Posterior vena cava (tissue), 2 donors: ENCODE results near the gene LYSMD3. TPM values are rescaled to one million over a fixed set of nuclear protein-coding genes. Genes with fewer than 3 reads are reported as not detected.

Experiments
- DNase-seq: peaks from one replicate; pipeline ENCODE4 v3.0.0-alpha.2; 2020; ENCODE audit warnings: low spot score
- intact Hi-C, 2 donors: fragments of 100-400 bp; cut with DNase I; formaldehyde crosslinking; loops; one replicate each; pipeline versions ENCODE4 v1.14.1 to v1.14.2; 2022 to 2023
- total RNA-seq, 2 donors: library from RNA; stranded (reverse); fragmentation: NEBNext Ultra II Directional; extraction: Animal tissue kit (Norgen Biotek cat#: 25700); gene quantifications; one replicate each; pipeline ENCODE4 v1.2.1, GENCODE V29; 2021
- donor health status: DM: yes; HTN: yes; CAD: no.
- donor health status: DM: yes; HTN: yes; CAD: no.

LYSMD3 gene
- total RNA-seq, 2 donors from 2014 or later, result 20.7 to 31.1 TPM

DNA sequence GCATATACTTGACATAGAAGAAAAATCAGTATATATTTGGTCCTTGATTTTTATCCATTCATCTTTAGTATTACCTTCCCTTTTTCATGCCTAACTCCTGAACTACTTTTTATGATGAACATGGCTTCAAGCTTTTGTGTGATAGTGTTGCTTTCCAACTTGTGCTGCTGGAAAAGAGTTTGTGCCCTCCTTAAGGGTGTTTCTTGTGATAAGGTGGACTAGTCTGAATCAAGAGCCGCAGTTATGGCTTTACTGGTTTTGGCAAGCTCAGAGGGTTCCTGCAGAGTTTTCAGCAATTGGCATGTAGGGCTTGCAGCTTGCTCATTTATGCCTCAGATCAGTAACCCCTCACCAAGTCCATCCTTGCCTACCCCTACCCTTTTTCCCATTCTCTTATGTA, 34.2 kb downstream of the LYSMD3 start:
- DNase-seq, result no peak
- intact Hi-C loops, result no loop called here

DNA sequence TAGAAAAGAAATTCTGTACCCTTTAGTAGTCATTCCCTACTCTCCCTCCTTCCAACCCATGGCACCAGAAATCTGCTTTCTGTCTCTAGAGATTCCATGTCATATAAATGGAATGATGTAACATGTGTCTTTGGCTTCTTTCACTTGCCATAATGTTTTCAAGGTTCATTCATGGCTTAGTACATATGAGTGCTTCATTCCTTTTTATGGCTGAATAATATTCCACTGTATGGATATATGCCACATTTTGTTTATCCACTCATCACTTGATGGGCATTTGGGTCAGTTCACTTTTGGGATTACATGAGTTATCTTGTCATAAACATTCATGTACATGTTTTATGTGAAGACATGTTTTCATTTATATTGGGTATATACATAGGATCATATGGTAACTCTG, 35.3 kb downstream of the LYSMD3 start:
- intact Hi-C loops, result no loop called here
- DNase-seq, result no peak

DNA sequence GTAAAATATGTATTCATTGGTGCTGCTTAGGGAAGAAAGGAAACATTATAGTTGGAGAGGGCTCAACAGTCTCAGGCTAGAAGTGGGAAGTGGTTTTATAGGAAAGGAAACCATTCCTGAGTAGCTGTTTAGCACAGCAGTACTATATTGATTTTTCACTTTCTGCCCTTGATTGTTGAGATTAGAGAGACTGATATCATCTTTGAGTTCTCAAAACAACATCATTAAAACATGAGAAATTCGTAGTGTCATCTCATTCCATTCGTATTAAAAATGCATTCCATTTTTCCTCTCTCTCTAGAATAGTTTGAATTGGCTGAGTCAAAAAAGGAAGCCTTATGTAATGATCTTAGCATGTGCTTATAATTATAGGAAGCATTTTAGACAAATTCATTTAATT, 40.6 kb downstream of the LYSMD3 start:
- intact Hi-C loops, result no loop called here
- DNase-seq, result no peak

DNA sequence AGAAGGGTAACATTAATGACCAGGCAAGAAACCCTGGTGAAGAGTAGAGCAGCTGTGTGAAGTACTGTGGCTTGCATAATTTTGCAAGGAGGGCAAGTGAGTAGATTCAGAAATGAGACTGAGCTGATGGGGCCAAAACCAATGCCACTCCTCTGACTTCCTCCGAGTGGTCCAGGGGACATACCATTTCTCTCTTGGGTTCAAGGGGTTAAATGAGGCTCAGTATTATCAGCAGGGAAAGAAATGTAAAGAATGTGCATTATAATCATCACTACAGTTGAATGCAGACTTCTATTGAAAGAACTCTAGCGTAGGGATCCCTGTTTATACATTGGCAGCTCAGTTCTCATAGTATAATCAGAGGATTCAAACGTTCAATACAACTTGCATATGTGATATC, 44.8 kb downstream of the LYSMD3 start:
- DNase-seq, result no peak
- intact Hi-C loops, result no loop called here

DNA sequence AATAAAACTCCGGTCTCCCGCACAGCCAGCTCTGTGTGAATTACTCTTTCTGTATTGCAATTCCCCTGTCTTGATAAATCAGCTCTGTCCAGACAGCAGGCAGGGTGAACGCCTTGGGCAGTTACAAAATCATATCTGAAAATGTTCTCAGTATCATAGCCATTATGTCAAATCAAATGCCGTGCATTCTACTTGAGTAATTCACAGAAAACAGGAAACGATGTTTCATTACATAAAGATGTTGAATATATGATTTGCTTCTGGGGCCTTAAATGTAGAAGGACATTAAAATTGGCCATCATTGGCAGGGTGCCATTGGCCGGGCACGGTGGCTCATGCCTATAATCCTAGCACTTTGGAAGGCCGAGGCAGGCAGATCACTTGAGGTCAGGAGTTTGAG, 46.2 kb downstream of the LYSMD3 start:
- no peak for DNase-seq
- intact Hi-C loops, result no loop called here

DNA sequence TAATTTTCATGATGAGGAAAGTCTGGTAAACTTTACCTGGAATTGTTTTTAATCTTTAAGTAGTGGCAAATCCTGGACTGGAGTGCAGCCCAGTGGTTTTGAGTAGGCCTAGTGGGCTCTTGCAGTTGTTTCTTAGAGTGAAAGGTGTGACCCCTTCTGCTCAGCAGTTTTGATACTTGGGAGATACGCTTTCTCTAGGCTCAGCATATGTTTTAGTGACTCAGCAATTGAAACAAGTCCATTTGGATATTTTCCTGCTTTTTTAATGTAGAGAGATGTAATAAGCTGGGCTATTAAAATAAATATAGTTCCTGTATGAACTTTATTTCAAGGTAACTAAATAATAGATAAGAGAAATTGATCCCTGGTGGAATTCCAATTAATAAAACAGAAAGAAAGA, 48.7 kb downstream of the LYSMD3 start:
- intact Hi-C loops, result no loop called here
- DNase-seq, result no peak

DNA sequence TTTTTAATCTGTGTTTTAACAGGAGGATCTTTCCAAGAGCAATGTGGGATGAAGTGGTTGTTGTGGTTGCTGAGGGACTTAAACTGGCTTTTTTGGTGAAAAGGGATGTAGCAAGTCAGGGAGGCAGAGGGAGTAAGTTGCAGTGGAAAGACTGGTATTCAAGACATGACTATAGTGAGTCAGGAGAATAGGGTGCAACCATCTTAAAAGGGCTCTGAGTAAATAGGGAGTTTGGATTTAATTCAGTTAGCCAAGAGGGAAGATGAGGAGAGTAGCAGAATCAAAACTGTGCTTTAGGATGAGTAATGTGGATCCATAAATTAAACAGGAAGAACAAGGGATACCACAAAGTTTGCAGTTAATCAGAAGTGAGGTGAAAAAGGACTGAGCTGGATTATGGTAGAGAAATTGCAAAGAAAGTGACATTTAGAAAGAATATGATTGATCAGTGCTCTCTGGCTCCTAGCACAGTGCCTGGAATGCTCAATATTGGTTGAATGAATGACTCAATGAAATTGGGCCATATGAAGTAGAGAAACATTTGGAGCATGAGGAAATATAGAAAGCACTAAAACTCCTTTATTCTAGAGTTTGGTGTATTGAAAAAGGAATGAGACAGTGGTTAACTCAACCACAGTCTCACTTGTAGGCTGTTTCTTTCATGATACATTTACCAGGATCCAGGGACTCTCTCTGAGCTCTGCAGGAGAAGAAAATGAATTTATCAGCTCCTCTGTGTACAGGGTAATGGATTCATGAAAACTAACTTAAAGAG, 49.6 kb downstream of the LYSMD3 start:
- intact Hi-C loops, result no loop called here

DNA sequence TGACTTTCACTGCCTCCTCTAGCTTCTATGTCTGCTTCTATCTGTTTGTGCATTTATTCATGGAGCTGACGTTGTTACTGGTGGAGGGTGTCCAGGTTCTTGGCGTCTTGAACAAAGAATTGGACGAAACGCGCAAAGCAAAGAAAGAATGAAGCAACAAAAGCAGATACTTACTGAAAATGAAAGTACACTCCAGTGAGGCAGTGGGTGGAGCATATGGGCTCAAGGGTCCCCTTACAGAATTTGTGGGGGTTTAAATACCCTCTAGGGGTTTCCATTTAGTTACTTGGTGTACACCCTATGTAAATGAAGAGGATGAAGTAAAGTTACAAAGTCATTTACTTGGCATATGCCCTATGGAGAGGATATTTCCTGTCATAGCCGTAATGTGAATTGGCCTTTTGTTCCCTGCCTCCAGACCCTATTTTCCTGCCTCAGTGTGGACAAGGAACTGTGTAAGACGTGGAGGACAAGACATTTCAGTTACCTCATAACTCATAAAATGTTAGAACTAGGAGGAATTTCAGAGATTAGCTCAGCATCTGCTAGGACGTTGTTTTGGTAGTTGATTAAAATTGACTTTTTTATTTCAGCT, 51.7 kb downstream of the LYSMD3 start:
- intact Hi-C loops, result no loop called here
- DNase-seq, result no peak

More for the DNA sequence above, 49.6 kb downstream of the LYSMD3 start:
- DNase-seq, result no peak

DNA sequence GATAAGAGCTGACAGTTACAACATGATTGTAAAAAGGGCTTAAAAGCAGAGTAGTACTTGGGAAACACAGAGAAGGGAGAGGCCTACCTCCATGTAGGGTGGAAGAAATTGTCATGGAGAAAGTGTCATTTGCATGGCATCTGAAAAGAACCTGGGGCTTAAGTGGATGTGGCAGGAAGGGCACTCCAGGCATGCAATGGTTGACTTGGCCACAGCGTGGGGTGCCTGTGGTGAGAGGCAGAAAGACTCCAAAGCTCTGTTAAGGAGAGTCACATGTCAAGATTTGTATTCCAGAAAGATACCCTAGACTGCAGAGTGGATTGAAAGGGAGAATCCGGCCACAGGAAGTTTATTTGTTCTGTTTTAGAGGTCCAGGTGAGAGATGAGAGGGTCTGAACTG, 52.3 kb downstream of the LYSMD3 start:
- no peak for DNase-seq
- intact Hi-C loops, result no loop called here

DNA sequence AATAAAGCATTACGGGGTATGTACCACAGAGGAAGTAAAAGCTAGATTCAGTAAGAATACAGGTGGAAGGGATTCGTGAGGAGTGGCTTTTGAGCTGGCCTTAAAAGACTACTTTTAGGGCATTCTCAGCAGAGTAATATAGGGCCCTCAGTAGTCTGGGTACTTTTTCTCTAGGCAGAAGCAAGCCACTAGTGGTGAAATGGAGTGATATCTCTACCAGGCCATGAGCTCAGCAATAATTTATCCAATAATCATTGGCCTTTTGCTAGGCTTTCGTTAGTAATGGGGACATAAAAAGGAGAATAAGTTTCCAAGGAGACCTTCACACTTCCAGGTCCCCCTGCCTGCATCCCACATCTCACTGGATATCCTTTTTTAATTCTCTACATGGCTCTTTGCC, 53.0 kb downstream of the LYSMD3 start:
- no peak for DNase-seq
- intact Hi-C loops, result no loop called here

DNA sequence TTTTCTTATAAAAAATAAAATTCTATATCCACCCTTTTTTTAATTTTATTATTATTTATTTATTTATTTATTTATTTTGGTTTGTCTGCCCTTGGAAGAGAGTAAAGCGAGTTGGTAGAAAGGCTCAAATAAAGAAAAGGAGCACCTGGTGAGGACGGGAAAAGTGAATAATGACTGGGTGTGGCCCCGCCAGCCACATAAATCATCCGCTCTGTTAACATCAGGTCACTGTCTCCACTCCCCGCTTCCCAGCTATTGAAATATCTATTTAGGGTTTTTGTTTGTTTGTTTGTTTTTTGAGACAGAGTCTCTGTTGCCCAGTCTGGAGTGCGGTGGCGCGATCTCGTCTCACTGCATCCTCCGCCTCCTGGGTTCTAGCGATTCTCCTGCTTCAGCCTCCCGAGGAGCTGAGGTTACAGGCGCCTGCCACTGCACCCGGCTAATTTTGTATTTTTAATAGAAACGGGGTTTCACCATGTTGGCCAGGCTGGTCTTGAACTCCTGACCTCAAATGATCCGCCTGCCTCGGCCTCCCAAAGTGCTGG, 53.9 kb downstream of the LYSMD3 start:
- intact Hi-C loops, result no loop called here

DNA sequence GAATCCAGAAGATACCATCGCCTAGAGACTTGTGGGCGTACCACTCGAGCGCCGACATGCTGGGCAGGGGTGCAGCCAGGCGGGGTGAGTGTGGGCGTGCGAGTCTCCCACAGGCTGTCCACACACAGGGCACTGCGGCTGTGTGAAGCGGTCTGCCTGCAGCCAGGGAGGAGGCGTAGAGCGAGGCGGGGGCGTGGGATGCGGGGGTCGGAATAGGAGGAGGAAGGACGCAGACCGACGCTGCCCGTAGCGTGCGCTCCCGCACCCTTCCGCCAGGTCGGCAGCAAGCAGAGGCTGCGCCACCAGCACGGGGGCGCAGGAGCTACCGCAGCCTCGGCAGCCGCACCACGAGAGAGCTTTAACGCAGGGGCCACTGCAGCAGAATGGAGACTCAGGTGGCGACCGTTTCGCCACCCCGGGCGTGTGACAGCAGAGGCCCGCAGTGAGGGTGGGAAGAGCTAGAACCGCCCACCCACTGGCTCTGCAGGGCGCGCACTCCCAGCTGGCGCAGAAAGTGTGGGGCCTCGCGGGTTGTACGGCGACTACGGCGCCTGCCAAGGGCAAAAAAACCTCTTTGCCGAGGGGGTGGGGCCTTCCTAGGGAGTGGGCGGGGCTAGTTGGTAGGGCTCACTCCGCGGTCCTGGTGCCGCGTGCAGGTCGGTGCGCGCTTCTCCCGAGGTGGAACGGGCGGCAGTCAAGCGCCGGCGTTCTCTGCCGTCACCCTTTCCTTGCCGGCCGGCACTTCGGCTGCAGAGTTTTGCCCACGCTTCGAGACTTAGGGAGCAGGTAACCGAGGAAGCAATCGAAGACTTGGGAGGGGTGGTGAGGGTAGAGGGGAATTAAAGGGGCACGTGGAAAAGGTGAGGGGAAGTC, 54.9 kb downstream of the LYSMD3 start, which contains the start of the genes MBLAC2 and POLR3G:
TSS of gene MBLAC2 (minus strand) at position 537 of the 873 bp plus-strand sequence. CDS start at position 58, 479 bp downstream.
TSS of gene POLR3G (plus strand) at position 630 of the 873 bp plus-strand sequence. CDS start 10,704 bp downstream, outside the sequence.
- intact Hi-C loops, result no loop called here
- DNase-seq, result peak; percentile 97

More for the DNA sequence above, 53.9 kb downstream of the LYSMD3 start:
- DNase-seq, result no peak

DNA sequence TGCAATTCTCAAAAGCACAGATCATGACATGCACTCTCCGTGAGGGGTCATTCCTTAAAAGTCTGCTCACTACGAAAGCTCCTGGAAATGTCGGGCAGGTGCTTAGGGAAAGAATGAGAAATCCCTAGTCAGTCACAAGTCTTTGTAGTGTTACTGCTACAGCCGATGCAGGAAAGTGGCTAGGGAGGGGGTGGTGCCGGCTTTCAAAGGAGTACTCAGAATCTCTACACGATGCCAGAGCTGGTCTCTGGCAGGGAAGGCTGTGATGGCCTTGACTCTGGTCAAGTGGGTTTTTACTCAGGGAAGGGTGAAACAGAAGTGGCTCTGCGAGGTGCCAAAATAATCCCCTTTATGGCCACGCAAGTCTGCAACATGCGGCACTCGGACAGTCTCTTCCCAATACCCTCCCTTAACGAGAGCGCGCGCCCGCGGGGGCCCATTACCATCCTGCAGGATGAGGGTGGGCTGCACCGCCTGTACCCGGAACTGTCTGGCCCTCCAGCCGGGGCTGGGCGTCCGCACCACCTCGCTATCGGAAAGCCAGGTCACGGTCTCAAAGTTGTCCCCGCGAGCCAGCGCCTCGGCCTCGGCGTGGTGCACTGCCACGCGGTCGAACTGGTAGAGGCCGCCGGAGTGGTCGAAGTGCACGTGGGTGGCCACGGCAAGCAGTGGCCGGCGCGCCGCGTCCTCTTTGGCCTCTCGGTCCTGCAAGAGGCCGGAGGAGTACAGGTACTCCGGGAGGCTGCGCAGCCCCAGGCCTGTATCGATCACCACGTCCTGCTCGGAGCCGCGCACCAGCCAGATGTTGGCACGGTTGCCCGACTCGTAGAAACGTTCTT, 55.8 kb downstream of the LYSMD3 start:
- intact Hi-C loops, result no loop called here
- DNase-seq, result peak; percentile 86

DNA sequence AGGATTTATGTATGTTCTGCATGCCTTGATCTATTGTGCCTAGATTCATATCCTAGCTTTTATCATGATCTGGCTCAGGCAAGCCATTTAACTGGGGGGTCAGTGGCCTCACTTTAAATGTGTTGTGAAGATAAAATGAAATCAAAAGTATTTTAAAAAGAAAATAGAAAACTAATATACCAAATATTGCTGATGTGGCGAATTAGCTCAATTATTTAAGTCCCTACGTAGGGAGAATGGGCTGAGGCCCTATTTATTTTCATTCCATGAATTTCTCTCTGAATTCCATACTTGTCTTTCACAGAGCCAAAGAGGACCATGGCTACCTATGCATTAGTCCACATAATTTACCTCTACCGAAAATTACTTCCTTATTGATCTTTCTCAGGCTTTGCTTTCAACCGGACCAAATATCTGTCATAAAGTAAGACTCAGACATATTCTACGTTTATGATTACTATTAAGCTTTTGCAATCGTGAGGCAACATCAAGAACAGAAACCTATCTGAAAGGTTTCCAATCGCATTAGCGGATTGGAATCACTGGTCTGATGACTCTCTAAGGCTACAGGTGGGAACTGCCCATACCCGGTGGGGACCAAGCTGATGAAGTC, 56.5 kb downstream of the LYSMD3 start:
- intact Hi-C loops, result no loop called here
- DNase-seq, result no peak
